Left cardiac atrium (tissue), 4 donors: ENCODE results near the gene SORCS2. TPM values are rescaled to one million over a fixed set of nuclear protein-coding genes. Genes with fewer than 3 reads are reported as not detected.

Source experiments
- ATAC-seq, 2 donors: fragments of 200-7000 bp; cut with Tn5 transposase; one replicate each; pipeline ENCODE4 v1.9.1; 2020; ENCODE audit warnings: mild to moderate bottlenecking in 2 of 2, moderate library complexity in 2 of 2
- DNase-seq: peaks from one replicate; pipeline ENCODE4 v3.0.0-alpha.2; 2020
- intact Hi-C, 2 donors: fragments of 100-400 bp; cut with DNase I; formaldehyde crosslinking; loops; one replicate each; pipeline versions ENCODE4 v1.14.1 to v1.15.1; 2022 to 2023
- total RNA-seq, 2 donors: library from RNA; stranded (reverse); fragmentation: NEBNext Ultra II Directional; extraction: Animal tissue kit (Norgen Biotek cat#: 25700); gene quantifications; one replicate each; pipeline ENCODE4 v1.2.1, GENCODE V29; 2021
- donor health status: DM: no; HTN: yes; CAD: no.
- donor health status: DM: no; HTN: yes; CAD: no; lungs with severe emphysema.
- donor health status: DM: yes; HTN: yes; CAD: no.
- donor health status: Dilated cardiomyopathy.

SORCS2 gene
- total RNA-seq, 2 donors from 2014 or later: 2.4 to 2.6 TPM

- intact Hi-C loops: no loop called here
- peak in 1 of 2 donors; percentile 19 for ATAC-seq
- no peak for DNase-seq
These were observed 506.2 kb downstream of the SORCS2 start for GRCh38 chr4:7698584-7698983.

DNA sequence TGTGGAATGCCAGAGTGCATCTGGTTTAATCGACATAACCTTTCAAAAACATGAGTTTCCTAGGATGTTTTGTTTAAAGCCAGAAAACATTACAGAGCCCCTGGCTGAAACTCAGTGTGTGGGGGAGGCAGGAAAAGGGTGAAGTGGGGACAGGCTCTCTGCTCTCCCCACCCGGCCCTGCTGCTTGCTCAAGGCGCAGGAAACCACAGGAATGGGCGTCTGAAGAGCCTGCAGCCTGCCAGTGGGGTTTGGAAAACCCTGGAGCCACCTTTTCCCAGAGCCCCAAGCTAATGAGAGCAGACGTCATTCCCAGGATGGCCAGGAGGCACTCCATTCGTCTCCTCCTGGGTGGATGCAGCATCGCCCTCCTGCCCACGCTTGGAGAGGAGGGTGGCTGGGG is 506.7 kb downstream of the SORCS2 start:
- peak; percentile 63 to 67 for ATAC-seq
- intact Hi-C loops: no loop called here
- peak; percentile 51 for DNase-seq

DNA sequence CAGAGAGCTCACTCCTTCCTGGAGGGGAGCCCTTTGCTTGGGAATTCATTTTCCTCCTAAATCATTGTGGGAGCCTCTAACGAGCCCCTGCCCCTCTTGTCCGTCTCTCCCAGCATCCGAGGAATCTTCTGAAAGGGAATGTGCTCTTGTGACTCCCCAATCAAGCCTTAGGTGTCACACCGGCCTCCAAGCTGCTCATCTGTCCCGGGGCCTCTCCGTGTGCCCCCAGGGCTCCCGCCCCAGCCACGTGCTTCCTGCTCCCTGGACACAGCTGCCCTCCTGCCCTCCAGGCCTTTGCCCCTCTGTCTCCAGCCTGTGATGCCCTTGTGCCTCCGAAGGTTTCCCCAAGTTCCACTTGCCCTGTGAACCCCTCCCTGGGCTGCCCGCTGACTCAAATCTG is 507.5 kb downstream of the SORCS2 start:
- ATAC-seq (no peak), DNase-seq (no peak)
- intact Hi-C loops: no loop called here

GRCh38 chr4:7700665-7701064 is 508.3 kb downstream of the SORCS2 start:
- ATAC-seq: no peak
- DNase-seq: no peak
- intact Hi-C loops: no loop called here

GRCh38 chr4:7701866-7702649 is 509.7 kb downstream of the SORCS2 start:
- no peak for ATAC-seq
- intact Hi-C loops: no loop called here
- no peak for DNase-seq

- ATAC-seq: no peak
- intact Hi-C loops: no loop called here
- no peak for DNase-seq
These were observed 511.4 kb downstream of the SORCS2 start for GRCh38 chr4:7703688-7704087.

- DNase-seq: no peak
- no peak for ATAC-seq
- intact Hi-C loops: no loop called here
These were observed 511.8 kb downstream of the SORCS2 start for GRCh38 chr4:7704091-7704490.

- no peak for DNase-seq
- intact Hi-C loops: no loop called here
- no peak for ATAC-seq
These were observed 512.3 kb downstream of the SORCS2 start for GRCh38 chr4:7704625-7705024.

DNA sequence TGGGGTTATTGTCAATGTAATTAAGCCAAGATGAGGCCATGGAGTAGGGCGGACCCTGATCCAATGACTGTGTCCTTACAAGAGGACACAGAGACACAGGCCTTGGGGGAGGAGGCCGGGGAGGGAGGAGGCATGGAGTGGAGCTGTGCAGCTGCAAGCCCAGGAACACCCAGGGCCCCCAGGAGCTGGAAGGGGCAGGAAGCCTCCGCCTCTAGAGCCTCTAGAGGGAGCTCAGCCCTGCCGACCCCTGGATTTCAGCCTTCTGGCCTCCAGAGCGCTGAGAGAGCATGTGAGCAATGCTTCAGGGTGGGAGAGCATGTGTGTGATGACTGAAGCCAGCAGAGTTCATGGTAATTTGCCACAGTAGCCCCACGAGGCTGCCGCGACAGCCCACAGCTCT is 512.7 kb downstream of the SORCS2 start:
- ATAC-seq: peak; percentile 8 to 53
- DNase-seq: no peak
- intact Hi-C loops: no loop called here

GRCh38 chr4:7705593-7705992 is 513.3 kb downstream of the SORCS2 start:
- intact Hi-C loops: no loop called here
- peak; percentile 6 to 50 for ATAC-seq
- no peak for DNase-seq

DNA sequence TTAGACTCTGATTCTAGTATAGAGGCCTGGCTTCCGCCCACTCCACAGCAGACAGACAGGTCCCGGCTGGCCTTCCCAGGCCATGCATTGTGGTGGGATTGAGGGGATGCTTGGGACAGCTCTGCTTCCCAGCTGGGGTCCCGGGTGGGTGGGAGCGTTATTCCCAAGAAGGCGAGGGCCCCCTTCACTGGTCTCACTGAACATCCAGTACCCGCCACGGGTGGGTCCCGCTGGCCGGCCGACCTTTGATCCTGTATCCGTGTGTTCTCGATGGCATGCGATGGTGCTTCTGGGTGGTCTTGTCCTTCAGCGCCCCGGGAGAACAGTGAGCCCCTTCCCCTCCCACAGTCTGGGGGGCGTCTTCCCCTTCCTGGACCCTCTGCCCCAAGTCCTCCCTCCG is 515.9 kb downstream of the SORCS2 start:
- intact Hi-C loops: no loop called here
- no peak for DNase-seq
- no peak for ATAC-seq

DNA sequence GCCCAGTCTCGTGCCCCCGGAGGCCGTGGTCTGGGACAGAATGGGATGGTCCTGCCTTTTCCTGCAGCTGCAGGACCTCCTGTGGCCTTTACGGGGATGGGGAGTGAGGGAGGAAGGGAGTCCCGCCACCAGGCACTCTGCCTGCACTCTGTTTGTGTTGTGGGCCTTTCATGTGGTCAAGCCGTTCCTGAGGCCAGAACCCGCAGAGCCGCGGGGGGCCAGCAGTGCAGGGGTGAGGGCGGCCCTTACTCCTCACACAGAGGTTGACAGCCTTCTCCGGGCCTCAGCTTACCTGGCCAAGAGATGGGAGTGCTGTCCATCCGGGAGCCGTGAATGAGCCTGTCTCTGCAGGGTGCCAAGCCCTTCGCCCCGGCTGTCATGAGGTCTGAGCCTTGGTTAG is 516.6 kb downstream of the SORCS2 start:
- DNase-seq (no peak), ATAC-seq (no peak)
- intact Hi-C loops: no loop called here

GRCh38 chr4:7709431-7709830 is 517.1 kb downstream of the SORCS2 start:
- ATAC-seq (no peak), DNase-seq (no peak)
- intact Hi-C loops: no loop called here

DNA sequence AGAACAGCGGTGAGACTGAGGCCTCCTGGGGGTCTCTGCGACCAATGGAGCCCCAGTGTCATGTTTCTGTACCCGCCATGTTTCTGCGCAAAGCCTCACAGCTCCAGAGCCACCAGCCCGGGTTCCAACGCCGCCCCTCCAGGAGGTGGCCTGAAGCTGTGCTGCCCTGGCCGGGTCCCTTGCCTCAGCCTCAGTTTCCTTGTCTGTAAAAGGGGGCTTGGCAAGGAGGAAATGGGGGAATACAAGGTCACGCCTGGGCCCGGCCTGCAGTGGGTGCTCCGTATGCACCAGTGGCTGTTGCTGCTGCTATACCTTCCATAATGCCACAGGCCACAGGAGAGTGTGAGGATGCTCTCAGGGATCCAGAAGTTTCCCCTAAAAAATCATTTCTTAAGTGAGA is 517.8 kb downstream of the SORCS2 start:
- DNase-seq (no peak), ATAC-seq (no peak)
- intact Hi-C loops: loop anchor here (10.0 kb wide), 2 partner anchors 385 to 515 kb away; partner anchors contain the start of gene SORCS2 (in 1 of the 2)

GRCh38 chr4:7710576-7711306 is 518.4 kb downstream of the SORCS2 start:
- ATAC-seq: no peak
- no peak for DNase-seq
- intact Hi-C loops: loop anchor here (10.0 kb wide), 2 partner anchors 386 to 516 kb away; partner anchors contain the start of gene SORCS2 (in 1 of the 2)

DNA sequence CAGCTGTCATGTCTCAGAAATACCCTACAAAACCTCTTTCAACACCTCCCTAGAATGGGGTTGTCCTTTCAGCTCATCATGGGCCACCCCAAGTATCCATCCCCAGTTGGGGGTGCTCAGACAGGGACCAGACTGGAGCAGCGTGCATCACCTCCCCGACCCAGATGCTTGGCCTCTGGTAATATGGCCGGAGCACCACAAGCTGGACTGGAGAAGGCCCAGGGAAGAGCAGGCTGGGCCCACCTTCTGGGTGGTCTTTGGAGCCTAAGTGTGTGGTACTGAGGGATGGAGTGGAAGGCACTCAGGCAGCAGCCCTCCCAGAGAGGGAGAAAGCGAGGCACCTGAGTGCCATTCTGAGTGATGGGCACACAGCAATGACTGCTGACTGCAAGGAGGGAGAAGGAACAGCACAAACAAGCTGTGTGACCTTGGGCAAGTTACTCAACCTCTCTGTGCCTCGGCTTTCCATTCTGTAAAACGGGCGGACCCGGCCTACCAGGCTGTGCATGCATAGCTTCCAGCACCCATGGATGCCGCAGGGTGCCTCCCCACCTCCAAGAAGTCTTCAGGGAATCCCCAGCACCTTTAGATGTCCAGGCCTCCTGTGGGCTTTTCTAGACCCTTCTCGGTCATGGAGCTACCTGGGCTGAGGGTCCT is 519.1 kb downstream of the SORCS2 start:
- ATAC-seq (no peak), DNase-seq (no peak)
- intact Hi-C loops: loop anchor here (10.0 kb wide), 2 partner anchors 387 to 517 kb away; partner anchors contain the start of gene SORCS2 (in 1 of the 2)

- DNase-seq (no peak), ATAC-seq (no peak)
These were observed 519.8 kb downstream of the SORCS2 start for GRCh38 chr4:7712021-7712671.

DNA sequence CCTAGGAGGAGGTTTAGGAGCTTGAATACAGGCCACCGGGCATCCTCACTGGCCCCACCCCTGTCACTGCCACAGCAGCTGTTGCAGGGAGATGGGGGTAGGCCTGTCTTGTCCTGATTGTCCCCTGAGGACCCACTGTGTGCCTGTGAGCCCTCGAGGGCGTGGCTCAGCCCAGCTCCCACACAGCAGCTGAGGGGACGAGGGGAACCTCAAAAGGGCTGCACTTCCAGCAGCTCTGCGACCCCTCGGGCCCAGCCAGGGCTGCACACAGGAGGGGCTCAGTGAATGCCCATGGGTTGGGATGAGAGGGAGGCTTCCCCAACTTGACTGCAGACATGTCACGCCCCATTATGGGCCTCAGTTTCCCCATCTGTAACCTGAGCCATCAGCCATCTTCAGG is 521.4 kb downstream of the SORCS2 start:
- DNase-seq (no peak), ATAC-seq (no peak)
- intact Hi-C loops: loop anchor here (10.0 kb wide), 2 partner anchors 389 to 519 kb away; partner anchors contain the start of gene SORCS2 (in 1 of the 2)

More at GRCh38 chr4:7712021-7712671, 519.8 kb downstream of the SORCS2 start:
- intact Hi-C loops: loop anchor here (10.0 kb wide), 2 partner anchors 387 to 517 kb away; partner anchors contain the start of gene SORCS2 (in 1 of the 2)

- no peak for ATAC-seq
- DNase-seq: no peak
- intact Hi-C loops: loop anchor here (10.0 kb wide), 2 partner anchors 389 to 519 kb away; partner anchors contain the start of gene SORCS2 (in 1 of the 2)
These were observed 521.8 kb downstream of the SORCS2 start for GRCh38 chr4:7714176-7714575.
